ENCODE measurements around the gene GALNT10.

Gene GALNT10

GRCh38 chr5:154202379-154203260 lies 12.1 kb downstream of the GALNT10 start:
- DNase-seq (ENCODE audit: low spot score): no peak

GRCh38 chr5:154203798-154204578 lies 13.5 kb downstream of the GALNT10 start:
- no peak for DNase-seq (ENCODE audit: low spot score)

- DNase-seq (ENCODE audit: low spot score): no peak
Observed at GRCh38 chr5:154205441-154206117, 15.0 kb downstream of the GALNT10 start.

GRCh38 chr5:154206311-154206710 lies 15.8 kb downstream of the GALNT10 start:
- DNase-seq (ENCODE audit: low spot score): no peak

- DNase-seq (ENCODE audit: low spot score): no peak
Observed at GRCh38 chr5:154207204-154207603, 16.7 kb downstream of the GALNT10 start.

GRCh38 chr5:154209591-154210081 lies 19.1 kb downstream of the GALNT10 start:
- DNase-seq (ENCODE audit: low spot score): no peak

GRCh38 chr5:154210163-154210562 lies 19.6 kb downstream of the GALNT10 start:
- DNase-seq (ENCODE audit: low spot score): no peak

GRCh38 chr5:154211641-154212390 lies 21.3 kb downstream of the GALNT10 start:
- DNase-seq (ENCODE audit: low spot score): no peak

- no peak for DNase-seq (ENCODE audit: low spot score)
Observed at GRCh38 chr5:154213592-154213991, 23.1 kb downstream of the GALNT10 start.

- peak; percentile 71 for DNase-seq (ENCODE audit: low spot score)
Observed at GRCh38 chr5:154214371-154215106, 24.0 kb downstream of the GALNT10 start.

- no peak for DNase-seq (ENCODE audit: low spot score)
Observed at GRCh38 chr5:154215571-154216325, 25.2 kb downstream of the GALNT10 start.

GRCh38 chr5:154217462-154217861 lies 26.9 kb downstream of the GALNT10 start:
- no peak for DNase-seq (ENCODE audit: low spot score)

GRCh38 chr5:154218786-154219185 lies 28.3 kb downstream of the GALNT10 start:
- no peak for DNase-seq (ENCODE audit: low spot score)

- DNase-seq (ENCODE audit: low spot score): no peak
Observed at GRCh38 chr5:154220625-154221024, 30.1 kb downstream of the GALNT10 start.

GRCh38 chr5:154221371-154221896 lies 30.9 kb downstream of the GALNT10 start:
- no peak for DNase-seq (ENCODE audit: low spot score)

GRCh38 chr5:154222414-154222813 lies 31.9 kb downstream of the GALNT10 start:
- no peak for DNase-seq (ENCODE audit: low spot score)

- no peak for DNase-seq (ENCODE audit: low spot score)
Observed at GRCh38 chr5:154223320-154223719, 32.8 kb downstream of the GALNT10 start.

- no peak for DNase-seq (ENCODE audit: low spot score)
Observed at GRCh38 chr5:154227090-154227489, 36.6 kb downstream of the GALNT10 start.

GRCh38 chr5:154228696-154229095 lies 38.2 kb downstream of the GALNT10 start:
- no peak for DNase-seq (ENCODE audit: low spot score)

GRCh38 chr5:154230526-154230925 lies 40.0 kb downstream of the GALNT10 start:
- no peak for DNase-seq (ENCODE audit: low spot score)
